Activated CD4-positive, alpha-beta T cell treated with anti-CD3 and anti-CD28 coated beads, Interleukin-2, amount 50 U/mL, for 1 hour (primary cell): ENCODE results near the gene TTC28.

Source experiments
- DNase-seq: peaks from one replicate; pipeline ENCODE4 v3.0.0-alpha.2; 2020

TTC28 gene

GRCh38 chr22:27976586-27976985 is 703.1 kb downstream of the TTC28 start:
- no peak for DNase-seq

GRCh38 chr22:27975381-27976013 is 704.1 kb downstream of the TTC28 start:
- no peak for DNase-seq

- no peak for DNase-seq
These were observed 705.8 kb downstream of the TTC28 start for GRCh38 chr22:27973846-27974245.

- no peak for DNase-seq
These were observed 706.6 kb downstream of the TTC28 start for GRCh38 chr22:27972732-27973698.

- no peak for DNase-seq
These were observed 707.7 kb downstream of the TTC28 start for GRCh38 chr22:27971926-27972325.

- no peak for DNase-seq
These were observed 708.9 kb downstream of the TTC28 start for GRCh38 chr22:27970596-27971220.

GRCh38 chr22:27966168-27967064 is 713.2 kb downstream of the TTC28 start:
- no peak for DNase-seq

- no peak for DNase-seq
These were observed 717.2 kb downstream of the TTC28 start for GRCh38 chr22:27962268-27963044.

GRCh38 chr22:27961680-27962079 is 718.0 kb downstream of the TTC28 start:
- DNase-seq = no peak

- DNase-seq = no peak
These were observed 718.5 kb downstream of the TTC28 start for GRCh38 chr22:27961182-27961581.

- no peak for DNase-seq
These were observed 720.1 kb downstream of the TTC28 start for GRCh38 chr22:27959335-27960090.

- DNase-seq = no peak
These were observed 726.9 kb downstream of the TTC28 start for GRCh38 chr22:27952779-27953178.

GRCh38 chr22:27952091-27952490 is 727.5 kb downstream of the TTC28 start:
- no peak for DNase-seq

GRCh38 chr22:27949421-27949820 is 730.2 kb downstream of the TTC28 start:
- DNase-seq = no peak

- no peak for DNase-seq
These were observed 731.1 kb downstream of the TTC28 start for GRCh38 chr22:27948569-27948968.

GRCh38 chr22:27947448-27947847 is 732.2 kb downstream of the TTC28 start:
- DNase-seq = no peak

GRCh38 chr22:27941143-27941542 is 738.5 kb downstream of the TTC28 start:
- DNase-seq = no peak

- DNase-seq = no peak
These were observed 742.2 kb downstream of the TTC28 start for GRCh38 chr22:27937453-27937852.

GRCh38 chr22:27935897-27936296 is 743.7 kb downstream of the TTC28 start:
- DNase-seq = no peak

- DNase-seq = no peak
These were observed 745.6 kb downstream of the TTC28 start for GRCh38 chr22:27934069-27934468.
